HG02798 (cell line): ENCODE results near the gene TDRD15.
"Not testable (repeated sequence)": the region's sequence is repeated elsewhere in the genome, so short reads cannot be mapped to it uniquely, and the experiment has no call there.

Source experiments
- ATAC-seq: cut with Tn5 transposase; IDR thresholded peaks from one replicate; pipeline ENCODE4 v1.9.1; 2021; ENCODE audit warnings: mild to moderate bottlenecking; ENCODE audit not compliant: unreplicated experiment, poor library complexity

The TDRD15 gene

GRCh38 chr2:21123473-21124393 lies at the start of gene TDRD15:
Gene TDRD15, plus strand, starts transcription at chr2:21123968. Its CDS starts 13,500 bp downstream, at chr2:21137468.
- no peak for ATAC-seq

DNA sequence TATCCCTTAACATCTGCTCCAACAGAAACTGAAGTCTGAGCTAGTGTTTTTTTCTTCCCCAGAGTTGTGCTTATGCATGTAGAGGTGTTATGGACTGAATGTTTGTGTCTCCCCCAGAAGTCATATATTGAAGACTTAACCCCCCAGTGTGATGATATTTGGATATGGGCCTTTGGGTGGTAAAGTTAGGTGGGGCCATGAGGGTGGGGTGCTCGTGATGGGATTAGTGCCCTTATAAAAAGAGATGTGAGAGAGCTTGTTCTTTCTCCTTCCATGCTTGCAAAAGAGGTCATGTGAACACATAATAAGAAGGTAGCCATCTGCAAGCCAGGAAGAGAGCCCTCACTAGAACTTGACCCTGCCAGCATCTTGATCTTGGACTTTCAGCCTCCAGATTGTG lies 45.5 kb upstream of the TDRD15 start:
- no peak for ATAC-seq

DNA sequence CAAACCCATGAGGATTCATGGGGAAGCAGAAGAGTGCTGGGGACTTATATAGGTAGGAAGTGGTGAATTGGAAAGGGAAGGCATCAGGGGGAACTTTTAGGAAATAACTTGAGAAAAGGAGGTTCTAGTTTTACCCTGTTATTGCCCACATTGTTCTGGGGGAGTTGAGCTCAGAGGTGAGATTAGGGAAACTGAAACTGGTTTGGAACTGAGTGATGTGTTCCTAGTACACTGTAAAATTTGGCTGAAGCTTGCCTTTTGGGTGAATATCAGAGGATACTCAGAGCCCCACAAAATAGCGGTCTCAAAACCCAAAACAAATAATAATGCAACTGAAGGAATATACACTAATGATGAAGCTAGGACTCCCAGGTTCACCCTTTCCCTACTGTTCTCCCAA lies 40.3 kb upstream of the TDRD15 start:
- ATAC-seq, result no peak

GRCh38 chr2:21084401-21084800 lies 39.4 kb upstream of the TDRD15 start:
- ATAC-seq, result no peak

DNA sequence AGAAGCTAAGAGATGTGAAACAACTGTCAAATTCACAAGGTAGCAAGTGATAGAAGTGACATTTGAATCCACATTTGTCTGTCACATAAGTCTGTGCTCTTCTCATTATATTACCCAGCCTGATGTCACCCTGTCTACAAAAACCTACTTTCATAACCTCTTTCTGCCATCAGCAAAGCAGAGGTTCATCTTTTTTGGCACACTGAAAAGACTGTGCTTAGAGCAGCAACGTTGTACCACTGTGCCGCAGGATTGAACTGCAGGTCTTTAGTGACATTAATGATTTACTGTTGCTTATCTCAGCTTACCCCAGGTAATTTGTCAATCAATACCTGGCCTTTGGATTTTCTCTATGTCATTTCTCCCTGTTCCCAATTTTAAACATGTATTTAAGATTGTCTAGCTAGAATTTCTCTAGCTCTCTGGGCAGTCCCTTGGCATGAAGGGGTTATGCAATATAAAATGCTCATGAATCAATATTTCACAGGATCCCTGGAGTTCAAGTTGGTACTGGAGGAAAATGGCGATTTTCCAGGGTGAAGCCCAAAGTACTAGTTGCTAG lies 31.4 kb upstream of the TDRD15 start:
- ATAC-seq, result no peak

- no peak for ATAC-seq
Observed at GRCh38 chr2:21095178-21095577, 28.6 kb upstream of the TDRD15 start.

DNA sequence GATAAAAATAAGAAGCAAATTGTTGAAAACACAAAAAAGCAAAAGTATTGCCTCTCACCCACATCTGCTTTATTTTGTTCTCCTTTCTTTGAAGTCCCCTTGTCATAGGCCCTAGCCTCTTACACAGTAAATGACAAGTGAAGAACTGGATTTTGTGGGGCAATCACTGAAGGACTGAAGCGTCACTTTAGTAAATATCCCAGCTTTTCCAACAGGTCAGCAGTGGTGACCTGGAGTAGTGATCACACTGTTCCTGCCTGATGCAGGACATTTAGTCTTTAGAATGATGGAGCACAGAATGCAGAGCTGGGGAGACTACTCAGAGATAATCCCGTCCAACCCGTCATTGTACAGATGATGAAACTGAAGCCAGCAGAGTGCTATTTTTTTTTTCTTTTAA lies 28.1 kb upstream of the TDRD15 start:
- ATAC-seq, result no peak

- no peak for ATAC-seq
Observed at GRCh38 chr2:21096458-21096857, 27.3 kb upstream of the TDRD15 start.

GRCh38 chr2:21097331-21097730 lies 26.4 kb upstream of the TDRD15 start:
- ATAC-seq, result no peak

- no peak for ATAC-seq
Observed at GRCh38 chr2:21098294-21098693, 25.5 kb upstream of the TDRD15 start.

GRCh38 chr2:21099281-21099907 lies 24.4 kb upstream of the TDRD15 start:
- ATAC-seq, result no peak

DNA sequence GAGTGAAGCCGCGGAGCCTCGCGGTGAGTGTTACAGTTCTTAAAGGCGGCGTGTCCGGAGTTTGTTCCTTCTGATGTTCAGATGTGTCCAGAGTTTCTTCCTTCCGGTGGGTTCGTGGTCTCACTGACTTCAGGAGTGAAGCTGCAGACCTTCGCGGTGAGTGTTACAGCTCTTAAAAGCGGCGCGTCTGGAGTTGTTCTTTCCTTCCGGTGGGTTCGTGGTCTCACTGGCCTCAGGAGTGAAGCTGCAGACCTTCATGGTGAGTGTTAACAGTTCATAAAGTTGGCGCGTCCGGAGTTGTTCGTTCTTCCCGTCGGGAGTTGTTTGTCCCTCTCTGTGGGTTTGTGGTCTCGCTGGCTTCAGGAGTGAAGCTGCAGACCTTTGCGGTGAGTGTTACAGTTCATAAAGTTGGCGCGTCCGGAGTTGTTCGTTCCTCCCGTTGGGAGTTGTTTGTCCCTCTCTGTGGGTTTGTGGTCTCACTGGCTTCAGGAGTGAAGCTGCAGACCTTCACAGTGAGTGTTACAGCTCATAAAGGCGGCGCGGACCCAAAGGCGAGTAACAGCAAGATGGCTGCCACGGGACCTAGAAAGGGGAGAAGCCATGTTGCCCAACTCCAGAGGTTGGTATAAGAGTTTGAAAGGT lies 22.1 kb upstream of the TDRD15 start:
- not testable (repeated sequence) for ATAC-seq

DNA sequence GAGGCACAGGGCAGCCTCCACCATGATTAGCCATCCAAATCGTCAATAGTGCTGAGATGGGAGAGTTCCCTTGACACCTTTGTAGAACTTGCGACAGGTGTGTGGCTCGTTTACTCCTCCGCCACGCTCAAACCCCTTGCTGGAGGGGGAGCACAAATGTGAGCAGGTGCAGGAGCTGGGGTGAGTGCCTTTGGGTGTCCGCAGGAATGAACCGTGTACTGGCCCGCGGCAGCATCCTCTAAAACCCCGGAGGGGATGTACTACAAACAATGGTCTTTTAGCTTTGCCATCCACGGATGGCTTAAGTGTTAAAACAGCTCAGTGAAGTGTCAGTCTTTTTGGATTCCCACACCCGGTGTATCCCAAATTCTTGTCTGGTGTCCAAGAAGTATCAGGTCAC lies 21.4 kb upstream of the TDRD15 start:
- ATAC-seq, result no peak

DNA sequence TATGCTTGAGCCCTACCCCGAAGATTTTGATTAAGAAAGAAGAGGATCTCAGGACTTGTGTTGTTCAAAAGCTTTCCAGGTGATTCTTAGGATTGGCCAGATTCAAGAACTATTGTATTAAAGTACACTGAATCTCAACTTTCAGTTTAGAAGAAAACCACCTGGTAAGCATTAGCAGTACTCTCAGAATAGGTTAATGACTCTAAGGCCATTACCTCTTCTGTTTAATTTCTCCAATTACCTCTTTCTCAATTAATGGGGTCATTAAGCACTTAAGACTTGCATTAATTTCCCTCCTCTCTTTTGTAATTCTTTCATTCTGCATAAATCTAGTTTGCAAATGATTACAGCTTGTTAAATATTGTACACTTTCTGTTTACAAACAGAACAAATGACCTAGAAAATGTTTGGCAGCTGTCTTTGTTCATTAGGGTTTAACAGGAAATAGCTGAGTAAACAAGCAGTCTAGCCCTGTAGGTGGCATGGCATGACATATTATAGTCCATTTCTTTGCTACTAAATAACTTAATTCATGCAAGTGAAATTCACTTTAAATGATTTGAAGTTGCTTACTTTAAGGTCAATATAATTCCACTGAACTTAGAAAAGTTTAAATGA lies 20.4 kb upstream of the TDRD15 start:
- no peak for ATAC-seq

- ATAC-seq, result no peak
Observed at GRCh38 chr2:21104030-21104660, 19.6 kb upstream of the TDRD15 start.

DNA sequence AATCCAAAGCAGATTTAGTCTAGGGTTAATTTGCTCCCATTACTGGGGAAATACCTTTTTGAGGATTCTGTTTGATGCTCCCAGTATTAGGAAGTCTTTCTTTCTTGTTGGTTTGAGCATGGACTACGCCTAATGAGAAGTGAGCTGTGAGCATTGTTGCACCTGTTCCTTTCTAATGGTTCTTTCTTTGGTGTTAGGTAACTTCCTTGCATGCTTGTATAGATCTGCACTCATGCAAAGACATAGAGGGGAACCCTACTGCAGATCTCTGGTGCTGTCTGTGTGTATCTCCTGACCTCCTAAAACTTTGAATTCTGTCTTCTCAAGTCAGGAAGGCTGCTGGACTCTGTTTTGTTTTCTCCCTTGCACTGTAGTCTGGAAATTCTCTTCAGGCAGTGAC lies 12.8 kb upstream of the TDRD15 start:
- ATAC-seq, result no peak

GRCh38 chr2:21117688-21118087 lies 6.1 kb upstream of the TDRD15 start:
- ATAC-seq, result no peak

- ATAC-seq, result no peak
Observed at GRCh38 chr2:21118302-21118920, 5.4 kb upstream of the TDRD15 start.

DNA sequence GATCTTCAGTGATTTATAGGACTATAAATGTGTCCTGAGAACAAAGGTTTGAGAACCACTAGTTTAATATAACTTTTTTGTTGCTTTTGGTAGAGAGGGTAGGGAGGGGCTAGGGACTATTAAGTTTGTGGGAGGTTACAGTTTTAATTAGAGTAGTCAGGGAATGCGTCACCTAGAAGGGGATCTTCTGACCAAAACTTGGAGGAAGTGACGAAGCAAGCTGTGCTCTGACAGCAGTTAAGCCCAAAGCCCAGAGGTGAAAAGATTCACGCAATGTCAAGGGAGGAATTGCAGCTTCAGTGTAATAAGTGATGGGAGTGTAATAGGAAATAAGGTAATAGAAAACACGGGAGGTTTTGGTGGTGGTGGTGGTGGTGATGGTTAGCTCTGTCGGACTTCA lies 8.1 kb downstream of the TDRD15 start:
- ATAC-seq, result no peak

DNA sequence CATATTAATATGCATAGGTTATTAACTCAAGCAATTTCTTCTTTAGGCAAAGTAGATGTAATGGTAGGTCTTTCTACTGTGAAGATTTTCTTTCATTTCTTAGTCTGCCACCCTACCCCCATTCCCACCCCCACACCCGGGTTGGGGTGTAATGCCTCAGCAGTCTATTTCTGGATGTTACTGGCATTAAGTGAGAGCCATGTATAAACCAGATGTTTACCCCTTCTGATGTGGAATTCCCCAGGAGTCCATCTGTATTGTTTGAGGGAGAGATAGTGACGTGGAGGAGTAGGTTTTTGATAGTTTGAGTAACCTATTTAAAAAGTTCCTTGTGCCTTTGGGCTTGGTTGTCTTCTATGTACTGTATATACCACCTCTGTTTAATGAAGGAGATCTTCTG lies 11.8 kb downstream of the TDRD15 start:
- ATAC-seq, result no peak
